HepG2 (cell line): Measurements from ENCODE around the gene ARL15. TPM values are rescaled to one million over a fixed set of nuclear protein-coding genes. Genes with fewer than 3 reads are reported as not detected.

Experiments
- ATAC-seq: fragments of 200-7000 bp; cut with Tn5 transposase; 3 replicates; pipeline ENCODE4 v1.9.1; 2020; ENCODE audit warnings: mild to moderate bottlenecking, moderate library complexity
- BruUV-seq: library from RNA; stranded (reverse); fragments of 400-500 nt; replicated peaks from 2 replicates; lab custom pipeline; 2021; lab: Mats Ljungman, UMichigan
- CTCF ChIA-PET: fragments of 300-600 bp; formaldehyde crosslinking; extraction: SDS; loops from one replicate; lab custom pipeline; 2021; ENCODE audit warnings: low total read pairs, inconsistent platforms, low intra/inter-chr PET ratio; lab: Yijun Ruan, JAX
- POLR2A ChIA-PET: fragments of 350-600 bp; sonication (Branson Sonifier 250); formaldehyde crosslinking; loops from one replicate; lab custom pipeline; 2020; ENCODE audit warnings: antibody characterized with exemption, inconsistent platforms; lab: Yijun Ruan, JAX
- DNase-seq: peaks from one replicate; pipeline ENCODE4 v3.0.0-alpha.2; 2015; ENCODE audit warnings: low spot score
- FAIRE-seq: peaks from 3 replicates; lab custom pipeline; 2011; peaks lifted over from hg19 to GRCh38; lab: Jason Lieb, UNC
- H2AFZ ChIP-seq: one replicate; pipeline ENCODE4 v1.6.1; 2011; ENCODE audit warnings: low read length, inconsistent platforms
- H3K27ac ChIP-seq: fragments of 300-600 bp; 3 replicates; pipeline ENCODE4 v1.8.0; 2011; ENCODE audit warnings: mixed run types, mild to moderate bottlenecking, mixed read lengths, low read length, inconsistent platforms; ENCODE audit not compliant: insufficient read depth; ENCODE audit errors: extremely low read length
- H3K27me3 ChIP-seq, 2 experiments: fragments of 200-600 bp in 1 of 2; 2 replicates in 1 of 2; 3 replicates in 1 of 2; pipeline versions ENCODE4 v1.6.0 to v1.8.0; 2011; ENCODE audit warnings: low read length in 2 of 2, mild to moderate bottlenecking in 2 of 2, moderate library complexity in 2 of 2, inconsistent platforms in 1 of 2; ENCODE audit not compliant: insufficient read depth in 2 of 2, control insufficient read depth in 1 of 2
- H3K36me3 ChIP-seq, 2 experiments: fragments of 200-600 bp in 1 of 2; replicated peaks in 1 of 2; 2 replicates in 1 of 2; 3 replicates in 1 of 2; pipeline versions ENCODE4 v1.5.1 to v1.8.0; 2011; ENCODE audit warnings: low read length in 2 of 2, inconsistent platforms in 1 of 2; ENCODE audit not compliant: insufficient read depth in 2 of 2, control insufficient read depth in 1 of 2
- H3K4me1 ChIP-seq: 2 replicates; pipeline ENCODE4 v1.5.1; 2012; ENCODE audit warnings: low read length, inconsistent platforms; ENCODE audit not compliant: insufficient read depth
- H3K4me2 ChIP-seq: 2 replicates; pipeline ENCODE4 v1.6.0; 2011; ENCODE audit warnings: low read depth, low read length, inconsistent platforms
- H3K4me3 ChIP-seq, 3 experiments: fragments of 200-600 bp in 1 of 3; sonication (generic), shearing (Covaris generic) in 1 of 3; replicated peaks in 1 of 3; 2 replicates each; pipeline ENCODE4 v1.5.1; 2011 to 2016; ENCODE audit warnings: low read length in 3 of 3, inconsistent platforms in 2 of 3, low read depth in 2 of 3, mild to moderate bottlenecking in 2 of 3, control low read depth in 1 of 3, mixed read lengths in 1 of 3; ENCODE audit not compliant: insufficient read depth in 1 of 3
- H3K79me2 ChIP-seq: one replicate; pipeline ENCODE4 v1.6.1; 2011; ENCODE audit warnings: low read length, inconsistent platforms; ENCODE audit not compliant: insufficient read depth
- H3K9ac ChIP-seq: 2 replicates; pipeline ENCODE4 v1.6.0; 2011; ENCODE audit warnings: mild to moderate bottlenecking, low read depth, low read length, inconsistent platforms; ENCODE audit not compliant: insufficient read depth
- H3K9me3 ChIP-seq: 2 replicates; pipeline ENCODE4 v1.5.1; 2012; ENCODE audit warnings: mild to moderate bottlenecking, low read length
- H4K20me1 ChIP-seq: 2 replicates; pipeline ENCODE4 v1.6.0; 2011; ENCODE audit warnings: inconsistent platforms, mild to moderate bottlenecking, low read length, moderate library complexity; ENCODE audit not compliant: insufficient read depth
- CSRNP1 ChIP-seq: sonication (generic); formaldehyde crosslinking; IDR thresholded peaks from 2 replicates; pipeline ENCODE4 v1.8.1; 2023; ENCODE audit warnings: mild to moderate bottlenecking, missing genetic modification reagents
- MAFK ChIP-seq, 2 experiments: IDR thresholded peaks in 1 of 2; conservative IDR thresholded peaks in 1 of 2; 2 replicates each; pipeline ENCODE4 v1.6.1; 2011; ENCODE audit warnings: improper control_type of control experiment in 2 of 2, low read length in 2 of 2
- SIN3B ChIP-seq: fragments of 150-350 bp; IDR thresholded peaks from 2 replicates; pipeline ENCODE4 v1.6.1; 2014; ENCODE audit warnings: low read length
- ZNF501 ChIP-seq: sonication (generic); formaldehyde crosslinking; IDR thresholded peaks from 2 replicates; pipeline ENCODE4 v1.5.1; 2020; ENCODE audit warnings: mild to moderate bottlenecking, moderate library complexity, missing genetic modification reagents
- ZNF570 ChIP-seq: sonication (generic); formaldehyde crosslinking; IDR thresholded peaks from 2 replicates; pipeline ENCODE4 v1.4.0; 2020; ENCODE audit warnings: mild to moderate bottlenecking, missing genetic modification reagents, borderline replicate concordance
- WGBS: methylation state at CpG from one replicate; pipeline ENCODE4 v1.1.6; 2017; ENCODE audit warnings: low lambda C conversion rate; 5-methylcytosine and 5-hydroxymethylcytosine counted together
- in situ Hi-C: cut with HindIII; loops from 2 replicates; pipeline ENCODE4 v1.10.0; 2017; ENCODE audit warnings: low pct_unique_long_range_greater_than_20kb; ENCODE audit not compliant: extremely low pct_ligation_motif_present
- intact Hi-C: fragments of 100-400 bp; cut with micrococcal nuclease; formaldehyde crosslinking; loops from one replicate; pipeline ENCODE4 v1.10.0; 2022; ENCODE audit not compliant: unreplicated experiment
- polyA plus RNA-seq, 8 experiments: library from polyadenylated mRNA; depleted of rRNA in 3 of 8; stranded (reverse) in 7 of 8; unstranded in 1 of 8; fragments of >200 nt; fragmentation: Illumina TruSeq in 4 of 8; extraction: Trizol in 4 of 8; gene quantifications; 2 replicates each; pipeline versions ENCODE4 v1.2.1 to v1.2.3, GENCODE V29; 2011 to 2016; ENCODE audit warnings: low read depth in 4 of 8, missing spikeins in 1 of 8, mixed read lengths in 1 of 8; ENCODE audit not compliant: insufficient read depth in 1 of 8
- total RNA-seq, 5 experiments: library from RNA; depleted of rRNA; stranded (reverse); fragments of >200 nt; fragmentation: Illumina TruSeq; extraction: Trizol; gene quantifications; 2 replicates each; pipeline ENCODE4 v1.2.3, GENCODE V29; 2016; ENCODE audit warnings: low read depth in 1 of 5

The ARL15 gene
- total and polyA plus RNA-seq, 2 of the 13 experiments (the other 11 are each of a cell fraction or from before 2014, with no cell fraction given): 2.5 to 7.7 TPM

DNA sequence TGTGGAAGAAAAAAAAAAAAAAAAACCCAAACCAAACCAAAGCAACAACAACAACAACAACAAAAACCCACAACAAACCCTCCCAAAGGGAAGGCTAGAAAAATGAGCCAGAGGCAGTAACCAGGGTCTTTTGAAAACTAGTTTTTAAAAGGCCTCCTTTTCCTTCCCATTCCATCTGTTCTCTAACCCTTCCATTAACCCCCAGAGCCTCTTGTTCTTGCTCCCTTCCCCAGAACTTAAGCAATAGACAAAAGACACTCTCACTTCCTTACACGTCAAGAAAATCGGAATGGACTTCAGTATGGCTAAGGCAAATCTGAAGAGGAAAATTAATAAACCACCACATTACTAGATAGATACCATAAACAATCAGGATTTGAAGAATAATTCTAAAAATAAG lies 292.8 kb downstream of the ARL15 start:
- H3K4me1 ChIP-seq: no peaks in the 10 kb centered on the region
- ATAC-seq (no peak), FAIRE-seq (no peak)
- H3K27ac ChIP-seq: no peak overlapping the region
- H2AFZ ChIP-seq: no peak overlapping the region
- TF ChIP-seq SIN3B (no peak), ZNF501 (no peak), ZNF570 (CRISPR knock-in tag) (no peak)
- TF ChIP-seq, all 625 proteins: peak for 0
- H3K9me3 ChIP-seq: peaks cover 12% of the 10 kb centered on the region
- no peak for DNase-seq
- ChIA-PET CTCF (no interaction called here), POLR2A (no interaction called here)
- no TSS peak for BruUV-seq
- intact Hi-C loops: no loop called here
- no peaks in the 10 kb centered on the region for H3K79me2 ChIP-seq
- H4K20me1 ChIP-seq: no peaks in the 10 kb centered on the region
- WGBS: 96% methylated on average over 2 of the region's 2 CpGs
- no peaks in the 10 kb centered on the region for H3K27me3 ChIP-seq
- no peak overlapping the region for H3K9ac ChIP-seq
- H3K36me3 ChIP-seq: no peaks in the 10 kb centered on the region
- no peak overlapping the region for H3K4me2 ChIP-seq
- in situ Hi-C loops: no loop called here
- no peak overlapping the region for H3K4me3 ChIP-seq

DNA sequence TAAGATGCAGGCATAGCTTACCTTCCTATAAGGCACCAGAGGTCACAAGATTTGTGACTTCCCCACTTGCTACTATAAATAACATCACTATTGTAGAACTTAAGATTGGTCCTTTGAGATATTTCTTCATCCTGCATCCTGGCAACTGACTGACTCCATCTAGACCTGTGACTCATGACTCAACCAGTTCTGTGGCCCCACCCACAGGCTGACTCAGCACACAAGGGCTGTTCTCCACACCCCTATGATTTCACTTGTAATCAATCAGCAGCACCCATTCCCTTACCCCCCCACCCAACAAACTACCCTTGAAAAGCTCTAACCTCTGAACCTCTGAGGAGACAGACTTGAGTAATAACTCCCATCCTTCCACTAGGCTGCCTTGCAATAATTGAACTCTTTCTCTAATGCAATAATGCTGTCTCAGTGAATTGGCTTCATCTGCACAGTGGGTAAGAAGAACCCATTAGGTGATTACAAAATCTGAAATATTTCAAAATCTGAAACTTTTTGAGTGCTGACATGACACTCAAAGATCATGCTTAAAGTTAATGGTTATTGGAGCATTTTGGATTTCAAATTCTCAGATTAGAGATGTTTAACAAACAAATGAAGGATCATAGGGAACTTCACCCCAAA lies 296.7 kb downstream of the ARL15 start:
- Histone ChIP-seq H2AFZ (no peak overlapping the region), H4K20me1 (no peaks in the 10 kb centered on the region), H3K79me2 (no peaks in the 10 kb centered on the region), H3K9me3 (peaks cover 12% of the 10 kb centered on the region), H3K27ac (no peak overlapping the region), H3K4me1 (peaks cover 17% of the 10 kb centered on the region), H3K4me3 (no peak overlapping the region), H3K4me2 (no peak overlapping the region), H3K9ac (no peak overlapping the region), H3K27me3 (no peaks in the 10 kb centered on the region), H3K36me3 (no peaks in the 10 kb centered on the region)
- ATAC-seq (no peak), DNase-seq (no peak), FAIRE-seq (no peak)
- intact Hi-C loops (no loop called here), in situ Hi-C loops (no loop called here)
- TF ChIP-seq CSRNP1 (CRISPR knock-in tag) (no peak), MAFK (conservative IDR thresholded peaks at IDR 0.05 in 1 of 2, IDR thresholded peaks at IDR 0.05 in 1 of 2; ENCODE audit: low read length in 2 of 2) (0 out of 4 replicates have a peak, but pooled peaks of 1 of the 2 experiments have one; percentile 14)
- ChIA-PET CTCF (no interaction called here), POLR2A (no interaction called here)
- no TSS peak for BruUV-seq
